GM12878 (cell line): ENCODE measurements around the gene ALAS1. TPM values are rescaled to one million over a fixed set of nuclear protein-coding genes. Genes with fewer than 3 reads are reported as not detected.

Experiments
- ATAC-seq: fragments of 200-7000 bp; cut with Tn5 transposase; 3 replicates; pipeline ENCODE4 v1.9.1; 2020; ENCODE audit warnings: mild to moderate bottlenecking, moderate library complexity
- BruUV-seq: library from RNA; stranded (reverse); fragments of 400-500 nt; replicated peaks from 2 replicates; lab custom pipeline; 2021; lab: Mats Ljungman, UMichigan
- CTCF ChIA-PET: fragments of 300-600 bp; sonication (Branson Sonifier 250); formaldehyde crosslinking; extraction: SDS; loops from one replicate; lab custom pipeline; 2021; ENCODE audit warnings: inconsistent platforms; lab: Yijun Ruan, JAX
- POLR2A ChIA-PET: fragments of 350-600 bp; formaldehyde crosslinking; extraction: SDS; loops from one replicate; lab custom pipeline; 2021; ENCODE audit warnings: inconsistent platforms; lab: Charles Lee
- RAD21 ChIA-PET: fragments of 300-600 bp; sonication (Branson Sonifier 250); formaldehyde crosslinking; loops from one replicate; lab custom pipeline; 2023; ENCODE audit warnings: antibody characterized with exemption; ENCODE audit not compliant: unreplicated experiment; lab: Charles Lee
- SMC1A ChIA-PET: fragments of 300-600 bp; sonication (Branson Sonifier 250); formaldehyde crosslinking; loops from one replicate; lab custom pipeline; 2023; ENCODE audit not compliant: unreplicated experiment, uncharacterized antibody; lab: Charles Lee
- DNase-seq: peaks from one replicate; pipeline ENCODE4 v3.0.0-alpha.2; 2011; ENCODE audit warnings: low read depth, low spot score
- FAIRE-seq: peaks from 3 replicates; lab custom pipeline; 2011; peaks lifted over from hg19 to GRCh38; lab: Jason Lieb, UNC
- H2AFZ ChIP-seq: 2 replicates; pipeline ENCODE4 v1.6.0; 2011; ENCODE audit warnings: low read depth, low read length, control low read depth; ENCODE audit not compliant: control insufficient read depth
- H3K27ac ChIP-seq: 2 replicates; pipeline ENCODE4 v1.5.1; 2011; ENCODE audit warnings: control low read depth; ENCODE audit not compliant: control insufficient read depth, insufficient read depth
- H3K27me3 ChIP-seq, 2 experiments: replicated peaks in 1 of 2; 2 replicates each; pipeline versions ENCODE4 v1.6.0 to v1.6.1; 2011; ENCODE audit warnings: low read length in 1 of 2; ENCODE audit not compliant: control insufficient read depth in 2 of 2, insufficient read depth in 2 of 2
- H3K36me3 ChIP-seq, 2 experiments: 2 replicates each; pipeline ENCODE4 v1.5.1; 2011; ENCODE audit warnings: low read length in 1 of 2; ENCODE audit not compliant: control insufficient read depth in 2 of 2, insufficient read depth in 2 of 2
- H3K4me1 ChIP-seq: 2 replicates; pipeline ENCODE4 v1.6.1; 2011; ENCODE audit warnings: mild to moderate bottlenecking, low read length, moderate library complexity, mixed read lengths; ENCODE audit not compliant: control insufficient read depth, insufficient read depth
- H3K4me2 ChIP-seq: 2 replicates; pipeline ENCODE4 v1.6.0; 2011; ENCODE audit warnings: control low read depth; ENCODE audit not compliant: control insufficient read depth, insufficient read depth
- H3K4me3 ChIP-seq: fragments of 200-600 bp; sonication (generic); 2 replicates; pipeline ENCODE4 v1.5.1; 2016
- H3K79me2 ChIP-seq: 2 replicates; pipeline ENCODE4 v1.6.0; 2011; ENCODE audit warnings: low read length; ENCODE audit not compliant: control insufficient read depth, insufficient read depth
- H3K9ac ChIP-seq: 2 replicates; pipeline ENCODE4 v1.8.0; 2011; ENCODE audit warnings: low read length, control low read depth, mixed read lengths; ENCODE audit not compliant: control insufficient read depth, insufficient read depth
- H3K9me3 ChIP-seq: replicated peaks from 3 replicates; pipeline ENCODE4 v1.5.1; 2011; ENCODE audit warnings: mild to moderate bottlenecking, low read length; ENCODE audit not compliant: control insufficient read depth, insufficient read depth
- H4K20me1 ChIP-seq: 2 replicates; pipeline ENCODE4 v1.6.0; 2011; ENCODE audit not compliant: control insufficient read depth, insufficient read depth
- CEBPZ ChIP-seq: fragments of 150-350 bp; IDR thresholded peaks from 2 replicates; pipeline ENCODE4 v1.6.1; 2016; ENCODE audit warnings: low read depth, low read length
- FOXK2 ChIP-seq: fragments of 450-650 bp; IDR thresholded peaks from 2 replicates; pipeline ENCODE4 v1.6.1; 2017; ENCODE audit warnings: mild to moderate bottlenecking, moderate library complexity
- HCFC1 ChIP-seq: fragments of 150-350 bp; IDR thresholded peaks from 2 replicates; pipeline ENCODE4 v1.6.1; 2014; ENCODE audit warnings: low read length
- MYB ChIP-seq: fragments of 150-350 bp; IDR thresholded peaks from 2 replicates; pipeline ENCODE4 v1.6.1; 2014; ENCODE audit warnings: mild to moderate bottlenecking, low read depth, low read length, borderline replicate concordance
- NR2C1 ChIP-seq: fragments of 450-650 bp; IDR thresholded peaks from 2 replicates; pipeline ENCODE4 v1.6.1; 2017; ENCODE audit warnings: antibody characterized with exemption, mild to moderate bottlenecking, moderate library complexity
- REST ChIP-seq: IDR thresholded peaks from 2 replicates; pipeline ENCODE4 v1.6.1; 2012; ENCODE audit warnings: mild to moderate bottlenecking, low read depth, low read length
- RFX5 ChIP-seq: IDR thresholded peaks from 2 replicates; pipeline ENCODE4 v1.6.1; 2011; ENCODE audit warnings: low read depth, low read length, improper control_type of control experiment
- SMAD5 ChIP-seq: IDR thresholded peaks from 2 replicates; pipeline ENCODE4 v1.6.1; 2016; ENCODE audit warnings: antibody characterized with exemption, low read depth
- STAT3 ChIP-seq: IDR thresholded peaks from 2 replicates; pipeline ENCODE4 v1.6.1; 2011; ENCODE audit warnings: low read depth, low read length, improper control_type of control experiment
- WRNIP1 ChIP-seq: IDR thresholded peaks from 2 replicates; pipeline ENCODE4 v1.6.1; 2011; ENCODE audit warnings: low read depth, low read length, improper control_type of control experiment, borderline replicate concordance
- ZNF592 ChIP-seq: fragments of 450-650 bp; IDR thresholded peaks from 2 replicates; pipeline ENCODE4 v1.6.1; 2017; ENCODE audit warnings: mild to moderate bottlenecking, moderate library complexity
- WGBS: methylation state at CpG from one replicate; pipeline ENCODE4 v1.1.6; 2016; ENCODE audit warnings: low lambda C conversion rate; ENCODE audit not compliant: insufficient replicate concordance, insufficient coverage; ENCODE audit errors: missing lambda C conversion rate; 5-methylcytosine and 5-hydroxymethylcytosine counted together
- in situ Hi-C: fragments of 300-500 bp; cut with MboI; formaldehyde crosslinking; loops from 9 replicates; pipeline ENCODE4 v1.14.3; 2018; ENCODE audit warnings: mixed read lengths
- intact Hi-C: fragments of 100-400 bp; cut with micrococcal nuclease; formaldehyde crosslinking; loops from one replicate; pipeline ENCODE4 v1.14.2; 2022; ENCODE audit not compliant: unreplicated experiment
- polyA plus RNA-seq, 11 experiments: library from polyadenylated mRNA; depleted of rRNA in 4 of 11; unstranded in 6 of 11; stranded (reverse) in 5 of 11; fragments of >200 nt; fragmentation: Nextera tagmentation in 4 of 11; fragmentation: Illumina TruSeq in 1 of 11; extraction: Ambion mirVana in 4 of 11; extraction: Trizol in 1 of 11; gene quantifications; 1 replicate in 1 of 11; 2 replicates in 10 of 11; pipeline versions ENCODE4 v1.2.1 to v1.2.3, GENCODE V29; 2011 to 2016; ENCODE audit warnings: inconsistent platforms in 2 of 11, missing spikeins in 2 of 11, low read depth in 1 of 11
- total RNA-seq, 4 experiments: library from RNA; depleted of rRNA in 3 of 4; stranded (reverse); fragments of >200 nt in 3 of 4; fragmentation: Illumina TruSeq in 1 of 4; extraction: Trizol in 1 of 4; gene quantifications; 2 replicates each; pipeline versions ENCODE4 v1.2.1 to v1.2.3, GENCODE V29; 2013 to 2021

ALAS1 gene
- total and polyA plus RNA-seq, 10 of the 15 experiments (the other 5 are each of a cell fraction or from before 2014, with no cell fraction given), result 69.9 to 115 (median 94.1) TPM

- H3K27me3 ChIP-seq, result no peaks in the 10 kb centered on the region
- H3K36me3 ChIP-seq, result peaks cover 8 to 18% of the 10 kb centered on the region in 2 experiments; a peak in 3 of 4 replicates
- in situ Hi-C loops, result no loop called here
- DNase-seq (peak; percentile 71), ATAC-seq (peak; percentile 91), FAIRE-seq (peak; percentile 97)
- H4K20me1 ChIP-seq, result no peaks in the 10 kb centered on the region
- WGBS, result 1% methylated on average over 9 of the region's 9 CpGs
- H3K79me2 ChIP-seq, result peaks cover 3% of the 10 kb centered on the region
- peak within 1 kb of the TSS; percentile 76 for H3K27ac ChIP-seq
- peaks cover 22% of the 10 kb centered on the region for H3K4me1 ChIP-seq
- SMC1A ChIA-PET, result interaction anchor here (0.6 to 10.5 kb wide), 20 partner anchors 10 to 220 kb away, joined by 3 to 112 read pairs (median 5); partner anchors contain the start of genes GLYCTK, TWF2 and WDR82
- RAD21 ChIA-PET, result interaction anchor here (0.8 to 4.1 kb wide), 19 partner anchors 9 to 221 kb away, joined by 3 to 32 read pairs (median 6); partner anchors contain the start of genes DUSP7, GLYCTK, POC1A and TWF2
- CTCF ChIA-PET, result interaction anchor here (0.6 to 8.5 kb wide), 22 partner anchors 9 to 223 kb away, joined by 3 to 129 read pairs (median 6); partner anchors contain the start of genes TWF2 and WDR82
- H3K4me3 ChIP-seq, result peak within 1 kb of the TSS; percentile 60
- H2AFZ ChIP-seq, result peak within 1 kb of the TSS; percentile 63
- intact Hi-C loops, result no loop called here
- H3K4me2 ChIP-seq, result peak within 1 kb of the TSS; percentile 91
- H3K9ac ChIP-seq, result peak within 1 kb of the TSS; percentile 51
- no peaks in the 10 kb centered on the region for H3K9me3 ChIP-seq
- POLR2A ChIA-PET, result interaction anchor here (0.6 to 4.3 kb wide), 18 partner anchors 9 to 284 kb away, joined by 3 to 43 read pairs (median 5); partner anchors contain the start of genes GLYCTK, PARP3, PPM1M and RRP9
- BruUV-seq, result no TSS peak
- TF ChIP-seq NR2C1 (no peak), REST (no peak), STAT3 (no peak), HCFC1 (no peak), WRNIP1 (no peak), ZNF592 (no peak), MYB (no peak), FOXK2 (no peak), SMAD5 (peak; percentile 55; the same call in 1 of the 2 replicates), RFX5 (no peak), CEBPZ (no peak)
These were observed 27.7 kb downstream of the ALAS1 start, which contains the start of gene TLR9 for GRCh38 chr3:52225452-52226228. Gene TLR9 (minus strand): TSS chr3:52225645. CDS start chr3:52225529, 116 bp downstream.
